CD14-positive monocyte (primary cell): Measurements from ENCODE around the gene SECISBP2. TPM values are rescaled to one million over a fixed set of nuclear protein-coding genes. Genes with fewer than 3 reads are reported as not detected.

Source experiments
- DNase-seq, 3 donors: peaks; one replicate each; pipeline ENCODE4 v3.0.0-alpha.2; 2011 to 2022
- H2AFZ ChIP-seq: 2 replicates; pipeline ENCODE4 v1.6.0; 2012; ENCODE audit warnings: mild to moderate bottlenecking, low read depth, low read length, inconsistent platforms; ENCODE audit not compliant: insufficient read depth, poor library complexity, severe bottlenecking
- H3K27ac ChIP-seq, 2 donors: 1 replicate in 1 of 2; 2 replicates in 1 of 2; pipeline ENCODE4 v1.5.1; 2012 to 2013; ENCODE audit warnings: low read length in 2 of 2, control low read depth in 1 of 2, inconsistent platforms in 1 of 2, low read depth in 1 of 2, mild to moderate bottlenecking in 1 of 2
- H3K27me3 ChIP-seq, 2 donors: one replicate each; pipeline versions ENCODE4 v1.6.0 to v1.6.1; 2011 to 2013; ENCODE audit warnings: low read length in 2 of 2; ENCODE audit not compliant: control insufficient read depth in 2 of 2, insufficient read depth in 2 of 2
- H3K36me3 ChIP-seq, 2 donors: replicated peaks in 1 of 2; 1 replicate in 1 of 2; 2 replicates in 1 of 2; pipeline versions ENCODE4 v1.5.1 to v1.6.1; 2012 to 2013; ENCODE audit warnings: low read length in 2 of 2, control low read depth in 1 of 2, inconsistent platforms in 1 of 2, mild to moderate bottlenecking in 1 of 2; ENCODE audit not compliant: insufficient read depth in 2 of 2, control insufficient read depth in 1 of 2
- H3K4me1 ChIP-seq, 2 donors: 1 replicate in 1 of 2; 2 replicates in 1 of 2; pipeline versions ENCODE4 v1.5.1 to v1.6.1; 2012 to 2013; ENCODE audit warnings: low read length in 2 of 2, control low read depth in 1 of 2, inconsistent platforms in 1 of 2, mild to moderate bottlenecking in 1 of 2, moderate library complexity in 1 of 2; ENCODE audit not compliant: insufficient read depth in 2 of 2, control insufficient read depth in 1 of 2
- H3K4me2 ChIP-seq: replicated peaks from 2 replicates; pipeline ENCODE3; 2012; ENCODE audit warnings: low read length, moderate library complexity, mild to moderate bottlenecking; ENCODE audit not compliant: poor library complexity, severe bottlenecking; ENCODE audit errors: extremely low read depth
- H3K4me3 ChIP-seq, 3 experiments: fragments of 200-600 bp in 1 of 3; sonication (generic) in 1 of 3; replicated peaks in 1 of 3; 1 replicate in 2 of 3; 2 replicates in 1 of 3; pipeline ENCODE4 v1.5.1; 2011 to 2013; ENCODE audit warnings: low read length in 3 of 3, mild to moderate bottlenecking in 3 of 3, control low read depth in 2 of 3, low read depth in 2 of 3, inconsistent platforms in 1 of 3, moderate library complexity in 1 of 3
- H3K79me2 ChIP-seq: 2 replicates; pipeline ENCODE4 v1.6.0; 2012; ENCODE audit warnings: mild to moderate bottlenecking, control low read depth, inconsistent platforms, low read length, moderate library complexity; ENCODE audit not compliant: insufficient read depth
- H3K9ac ChIP-seq: 2 replicates; pipeline ENCODE4 v1.6.0; 2017; ENCODE audit warnings: low read length, mild to moderate bottlenecking; ENCODE audit not compliant: insufficient read depth, poor library complexity, severe bottlenecking
- H3K9me3 ChIP-seq, 2 donors: replicated peaks in 1 of 2; 1 replicate in 1 of 2; 2 replicates in 1 of 2; pipeline versions ENCODE4 v1.5.1 to v1.6.1; 2012 to 2013; ENCODE audit warnings: low read length in 2 of 2, control low read depth in 1 of 2; ENCODE audit not compliant: control insufficient read depth in 1 of 2, insufficient read depth in 1 of 2
- H4K20me1 ChIP-seq: 2 replicates; pipeline ENCODE4 v1.6.0; 2012; ENCODE audit warnings: mild to moderate bottlenecking, low read length, control low read depth, moderate library complexity; ENCODE audit not compliant: insufficient read depth
- H3K27ac Mint-ChIP-seq, 7 donors: one replicate each; pipeline ENCODE4 v1.8.0; 2020; ENCODE audit warnings: mild to moderate bottlenecking in 7 of 7, mixed read lengths in 7 of 7, moderate library complexity in 6 of 7, inconsistent platforms in 2 of 7
- H3K27me3 Mint-ChIP-seq, 3 donors: one replicate each; pipeline ENCODE4 v1.8.0; 2021 to 2022; ENCODE audit warnings: low read depth in 3 of 3, mild to moderate bottlenecking in 3 of 3, mixed read lengths in 3 of 3, moderate library complexity in 3 of 3, inconsistent platforms in 1 of 3
- H3K36me3 Mint-ChIP-seq, 2 donors: one replicate each; pipeline ENCODE4 v1.8.0; 2020; ENCODE audit warnings: mixed read lengths in 2 of 2, inconsistent platforms in 1 of 2, mild to moderate bottlenecking in 1 of 2
- H3K4me1 Mint-ChIP-seq: one replicate; pipeline ENCODE4 v1.8.0; 2020; ENCODE audit warnings: mild to moderate bottlenecking, mixed read lengths
- H3K4me3 Mint-ChIP-seq, 2 donors: one replicate each; pipeline ENCODE4 v1.8.0; 2020; ENCODE audit warnings: mild to moderate bottlenecking in 2 of 2, mixed read lengths in 2 of 2, moderate library complexity in 1 of 2
- H3K9me3 Mint-ChIP-seq, 7 donors: one replicate each; pipeline ENCODE4 v1.8.0; 2020 to 2022; ENCODE audit warnings: mixed read lengths in 7 of 7, mild to moderate bottlenecking in 6 of 7, moderate library complexity in 6 of 7, inconsistent platforms in 2 of 7
- CTCF ChIP-seq: fragments of 200-600 bp; IDR thresholded peaks from one replicate; pipeline ENCODE4 v1.8.0; 2022; ENCODE audit warnings: antibody characterized with exemption, mild to moderate bottlenecking
- WGBS: methylation state at CpG from one replicate; pipeline ENCODE4 v1.1.5; 2013; ENCODE audit warnings: missing lambda C conversion rate; ENCODE audit not compliant: insufficient coverage; 5-methylcytosine and 5-hydroxymethylcytosine counted together
- intact Hi-C, 2 donors: fragments of 100-400 bp; cut with micrococcal nuclease; formaldehyde crosslinking; loops; one replicate each; pipeline versions ENCODE4 v1.15.0 to v1.15.1; 2023
- polyA plus RNA-seq, 3 donors: library from polyadenylated mRNA; depleted of rRNA in 1 of 3; unstranded in 2 of 3; stranded (reverse) in 1 of 3; fragments of 300-500 nt in 2 of 3; fragments of >200 nt in 1 of 3; fragmentation: Illumina TruSeq in 2 of 3; gene quantifications; 1 replicate in 2 of 3; 2 replicates in 1 of 3; pipeline ENCODE4 v1.2.3, GENCODE V29; 2012 to 2021

The SECISBP2 gene
- polyA plus RNA-seq, 3 donors: 8.6 to 51.4 (median 9.8) TPM

- Histone ChIP-seq H3K9ac (no peak overlapping the region), H4K20me1 (no peaks in the 10 kb centered on the region), H3K4me3 (no peak overlapping the region), H3K36me3 (peaks cover 81 to 86% of the 10 kb centered on the region in 2 donors), H3K27me3 (no peaks in the 10 kb centered on the region), H3K4me2 (no peak overlapping the region), H3K9me3 (no peaks in the 10 kb centered on the region), H3K4me1 (peaks cover 58 to 65% of the 10 kb centered on the region in 2 donors), H3K27ac (no peak overlapping the region), H3K79me2 (peaks cover 13% of the 10 kb centered on the region), H2AFZ (no peak overlapping the region)
- Mint-ChIP-seq H3K36me3 (peaks cover 80 to 88% of the 10 kb centered on the region in 2 donors), H3K9me3 (peaks cover 0 to 3% (median 0%) of the 10 kb centered on the region in 7 donors), H3K4me3 (no peak overlapping the region), H3K4me1 (peaks cover 72% of the 10 kb centered on the region), H3K27me3 (peaks cover 0 to 1% (median 0%) of the 10 kb centered on the region in 3 donors), H3K27ac (peak overlapping the region in 3 of 7 donors; percentile 2 to 51 (median 24))
- WGBS: 98% methylated on average over 19 of the region's 19 CpGs
- no peak for DNase-seq
- intact Hi-C loops: loop anchor here (5.0 to 10.0 kb wide), 4 partner anchors 67 to 171 kb away; partner anchors contain the start of genes SECISBP2 (in 2 of the 2) and CKS2 (in 1 of the 2)
- no peak for TF ChIP-seq CTCF
Observed at GRCh38 chr9:89383721-89384300, 65.5 kb downstream of the SECISBP2 start.

GRCh38 chr9:89384783-89385182 lies 66.5 kb downstream of the SECISBP2 start:
- Histone ChIP-seq H3K4me3 (no peak overlapping the region), H3K27me3 (no peaks in the 10 kb centered on the region), H2AFZ (no peak overlapping the region), H3K27ac (no peak overlapping the region), H3K36me3 (peaks cover 85 to 90% of the 10 kb centered on the region in 2 donors), H3K9ac (no peak overlapping the region), H3K9me3 (no peaks in the 10 kb centered on the region), H3K79me2 (peaks cover 12% of the 10 kb centered on the region), H4K20me1 (no peaks in the 10 kb centered on the region), H3K4me1 (peaks cover 58 to 65% of the 10 kb centered on the region in 2 donors), H3K4me2 (no peak overlapping the region)
- Mint-ChIP-seq H3K36me3 (peaks cover 82 to 93% of the 10 kb centered on the region in 2 donors), H3K27me3 (peaks cover 0 to 1% (median 0%) of the 10 kb centered on the region in 3 donors), H3K4me1 (peaks cover 72% of the 10 kb centered on the region), H3K4me3 (no peak overlapping the region), H3K9me3 (peaks cover 0 to 3% (median 0%) of the 10 kb centered on the region in 7 donors), H3K27ac (peak overlapping the region; percentile 13 to 87 (median 38))
- no peak for DNase-seq
- intact Hi-C loops: loop anchor here (5.0 to 10.0 kb wide), 4 partner anchors 67 to 170 kb away; partner anchors contain the start of genes SECISBP2 (in 2 of the 2) and CKS2 (in 1 of the 2)
- 92% methylated on average over 15 of the region's 15 CpGs for WGBS
- TF ChIP-seq CTCF: no peak
